Esophagus muscularis mucosa (tissue), 3 donors: Measurements from ENCODE around the gene APPL2.

ENCODE experiments used
- CTCF ChIP-seq, 3 experiments: fragments of 200-600 bp in 2 of 3; fragments of 450-650 bp in 1 of 3; sonication (generic) in 2 of 3; IDR thresholded peaks; one replicate each; pipeline ENCODE4 v1.5.1; 2017 to 2019; ENCODE audit warnings: antibody characterized with exemption in 3 of 3, mild to moderate bottlenecking in 2 of 3, moderate library complexity in 1 of 3
- POLR2A ChIP-seq: fragments of 450-650 bp; IDR thresholded peaks from one replicate; pipeline ENCODE4 v1.6.1; 2017; ENCODE audit warnings: antibody characterized with exemption, moderate library complexity, mild to moderate bottlenecking, low read depth
- POLR2AphosphoS5 ChIP-seq, 2 donors: sonication (generic); formaldehyde crosslinking; IDR thresholded peaks; one replicate each; pipeline ENCODE4 v1.6.1; 2017; ENCODE audit warnings: antibody characterized with exemption in 2 of 2

GRCh38 chr12:105218434-105218833 lies 17.5 kb downstream of the APPL2 start:
- TF ChIP-seq CTCF (IDR thresholded peaks at IDR 0.05) = no peak
- TF ChIP-seq POLR2A = no peak
- no peak for TF ChIP-seq POLR2AphosphoS5 (IDR thresholded peaks at IDR 0.05)
